ENCODE results near the gene EFR3B. TPM values are rescaled to one million over a fixed set of nuclear protein-coding genes. Genes with fewer than 3 reads are reported as not detected.
A peak's percentile ranks its signal among the peaks of the same experiment; 100 is the strongest.

The EFR3B gene
- total and polyA plus RNA-seq, 3 experiments from 2014 or later: 0.16 to 0.27 (median 0.20) TPM

GRCh38 chr2:25176541-25177181, 134.8 kb downstream of the EFR3B start:
- no peaks in the 10 kb centered on the region for H3K36me3 ChIP-seq (ENCODE audit: insufficient read depth, low read length)
- Mint-ChIP-seq H3K36me3 (no peaks in the 10 kb centered on the region), H3K9me3 (no peaks in the 10 kb centered on the region), H3K4me1 (no peaks in the 10 kb centered on the region), H3K27me3 (peaks cover 20 to 37% of the 10 kb centered on the region in 2 donors), H3K27ac (peak overlapping the region in 1 of 8 donors; percentile 9), H3K4me3 (no peak overlapping the region)
- H3K27me3 ChIP-seq (ENCODE audit: insufficient read depth, low read length, poor library complexity, severe bottlenecking): no peaks in the 10 kb centered on the region
- no peak for DNase-seq
- no peak overlapping the region for H3K27ac ChIP-seq (ENCODE audit: low read depth, low read length)
- ChIA-PET POLR2A (no interaction called here), CTCF (no interaction called here)
- H3K9me3 ChIP-seq (ENCODE audit: low read length): no peaks in the 10 kb centered on the region
- H3K4me3 ChIP-seq (ENCODE audit: low read length): no peak overlapping the region
- no peaks in the 10 kb centered on the region for H3K4me1 ChIP-seq (ENCODE audit: insufficient read depth, low read length)

DNA sequence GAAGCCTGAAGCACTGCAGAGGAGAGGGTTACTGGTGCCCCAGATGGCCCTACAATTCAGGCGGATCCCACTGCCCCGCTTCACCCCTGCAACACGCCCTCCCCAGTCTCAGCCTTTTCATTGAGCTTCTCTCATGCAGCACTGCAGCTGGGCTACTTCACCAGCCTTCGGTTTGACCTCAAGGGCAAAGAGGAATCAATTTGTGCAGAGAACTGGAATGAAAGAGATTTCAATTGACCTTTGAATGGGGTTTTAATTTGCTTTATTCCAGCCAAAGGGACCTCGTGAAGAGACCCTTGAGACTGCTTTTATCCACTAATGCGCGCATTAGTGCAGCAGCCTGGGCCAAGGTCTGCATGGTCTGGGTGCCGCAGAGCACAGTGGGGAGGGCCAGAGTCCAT, 135.3 kb downstream of the EFR3B start:
- Histone ChIP-seq H3K27me3 (ENCODE audit: insufficient read depth, low read length, poor library complexity, severe bottlenecking) (no peaks in the 10 kb centered on the region), H3K36me3 (ENCODE audit: insufficient read depth, low read length) (no peaks in the 10 kb centered on the region), H3K4me3 (ENCODE audit: low read length) (no peak overlapping the region), H3K27ac (ENCODE audit: low read depth, low read length) (no peak overlapping the region), H3K4me1 (ENCODE audit: insufficient read depth, low read length) (no peaks in the 10 kb centered on the region), H3K9me3 (ENCODE audit: low read length) (no peaks in the 10 kb centered on the region)
- peaks cover 18 to 41% of the 10 kb centered on the region in 2 donors for H3K27me3 Mint-ChIP-seq
- H3K4me3 Mint-ChIP-seq: no peak overlapping the region
- POLR2A ChIA-PET: no interaction called here
- CTCF ChIA-PET: no interaction called here
- no peaks in the 10 kb centered on the region for H3K9me3 Mint-ChIP-seq
- no peaks in the 10 kb centered on the region for H3K36me3 Mint-ChIP-seq
- no peak for DNase-seq
- H3K27ac Mint-ChIP-seq: no peak overlapping the region
- no peaks in the 10 kb centered on the region for H3K4me1 Mint-ChIP-seq

DNA sequence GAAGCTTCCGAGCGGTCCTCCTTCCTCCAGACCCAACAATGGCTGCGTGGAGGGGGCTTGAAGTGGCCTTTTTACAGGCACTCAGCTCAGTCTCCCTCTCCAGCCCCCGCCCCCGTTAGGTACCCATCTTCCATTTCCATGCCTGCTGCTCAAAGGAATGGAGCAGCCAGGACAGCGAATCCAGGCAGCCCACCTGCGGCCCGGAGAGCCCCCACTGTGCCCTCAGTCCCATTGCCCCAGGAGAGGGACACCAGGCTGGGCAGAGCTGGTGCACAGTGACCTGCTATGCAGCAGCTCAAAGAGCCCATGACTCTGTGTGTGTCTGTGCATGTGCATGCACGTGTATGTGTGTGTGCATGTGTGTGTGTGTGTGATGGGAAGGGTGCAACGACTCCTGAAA, 137.1 kb downstream of the EFR3B start:
- Histone ChIP-seq H3K4me1 (ENCODE audit: insufficient read depth, low read length) (no peaks in the 10 kb centered on the region), H3K27ac (ENCODE audit: low read depth, low read length) (no peak overlapping the region), H3K27me3 (ENCODE audit: insufficient read depth, low read length, poor library complexity, severe bottlenecking) (no peaks in the 10 kb centered on the region), H3K36me3 (ENCODE audit: insufficient read depth, low read length) (no peaks in the 10 kb centered on the region), H3K9me3 (ENCODE audit: low read length) (no peaks in the 10 kb centered on the region), H3K4me3 (ENCODE audit: low read length) (no peak overlapping the region)
- ChIA-PET CTCF (no interaction called here), POLR2A (no interaction called here)
- Mint-ChIP-seq H3K9me3 (no peaks in the 10 kb centered on the region), H3K4me3 (no peak overlapping the region), H3K27me3 (peaks cover 9 to 31% of the 10 kb centered on the region in 2 donors), H3K4me1 (no peaks in the 10 kb centered on the region), H3K27ac (no peak overlapping the region), H3K36me3 (no peaks in the 10 kb centered on the region)
- no peak for DNase-seq

- CTCF ChIA-PET: no interaction called here
Measured at GRCh38 chr2:25184254-25184653, 142.4 kb downstream of the EFR3B start.

GRCh38 chr2:25187729-25188350, 146.0 kb downstream of the EFR3B start:
- H3K27ac Mint-ChIP-seq: no peak overlapping the region
- ChIA-PET CTCF (no interaction called here), POLR2A (no interaction called here)
- H3K4me1 Mint-ChIP-seq: no peaks in the 10 kb centered on the region
- peaks cover 6 to 11% of the 10 kb centered on the region in 2 donors for H3K27me3 Mint-ChIP-seq
- DNase-seq: no peak
- H3K9me3 Mint-ChIP-seq: no peaks in the 10 kb centered on the region
- Histone ChIP-seq H3K4me3 (ENCODE audit: low read length) (no peak overlapping the region), H3K4me1 (ENCODE audit: insufficient read depth, low read length) (no peaks in the 10 kb centered on the region), H3K27me3 (ENCODE audit: insufficient read depth, low read length, poor library complexity, severe bottlenecking) (no peaks in the 10 kb centered on the region), H3K9me3 (ENCODE audit: low read length) (no peaks in the 10 kb centered on the region), H3K36me3 (ENCODE audit: insufficient read depth, low read length) (no peaks in the 10 kb centered on the region), H3K27ac (ENCODE audit: low read depth, low read length) (no peak overlapping the region)
- H3K36me3 Mint-ChIP-seq: no peaks in the 10 kb centered on the region
- no peak overlapping the region for H3K4me3 Mint-ChIP-seq

More at GRCh38 chr2:25184254-25184653, 142.4 kb downstream of the EFR3B start:
- H3K36me3 Mint-ChIP-seq: no peaks in the 10 kb centered on the region
- Histone ChIP-seq H3K4me3 (ENCODE audit: low read length) (no peak overlapping the region), H3K9me3 (ENCODE audit: low read length) (no peaks in the 10 kb centered on the region), H3K27me3 (ENCODE audit: insufficient read depth, low read length, poor library complexity, severe bottlenecking) (no peaks in the 10 kb centered on the region), H3K4me1 (ENCODE audit: insufficient read depth, low read length) (no peaks in the 10 kb centered on the region), H3K36me3 (ENCODE audit: insufficient read depth, low read length) (no peaks in the 10 kb centered on the region), H3K27ac (ENCODE audit: low read depth, low read length) (no peak overlapping the region)
- no peak for DNase-seq
- H3K4me3 Mint-ChIP-seq: no peak overlapping the region
- POLR2A ChIA-PET: interaction anchor here (0.6 kb wide), 1 partner anchor 12 kb away, joined by 12 read pairs; no protein-coding TSS in a partner anchor
- no peaks in the 10 kb centered on the region for H3K4me1 Mint-ChIP-seq
- H3K27ac Mint-ChIP-seq: peak overlapping the region in 1 of 8 donors; percentile 13
- H3K9me3 Mint-ChIP-seq: no peaks in the 10 kb centered on the region
- H3K27me3 Mint-ChIP-seq: peaks cover 8 to 16% of the 10 kb centered on the region in 2 donors

DNA sequence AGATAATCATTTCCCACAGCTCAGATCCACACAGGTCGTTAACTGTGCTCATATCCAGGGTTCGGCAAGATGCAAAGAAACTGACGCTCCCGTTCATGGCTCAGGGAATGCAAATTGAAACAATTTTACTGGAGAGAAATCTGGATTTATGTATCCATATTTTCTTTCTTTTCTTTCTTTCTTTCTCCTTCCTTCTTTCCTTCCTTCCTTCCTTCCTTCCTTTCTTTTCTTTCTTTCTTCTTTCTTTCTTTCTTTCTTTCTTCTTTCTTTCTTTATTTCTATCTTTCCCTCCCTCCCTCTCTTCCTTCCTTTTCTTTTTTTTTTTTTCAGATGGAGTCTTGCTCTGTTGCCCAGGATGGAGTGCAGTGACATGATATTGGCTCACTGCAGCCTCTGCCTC, 146.5 kb downstream of the EFR3B start:
- POLR2A ChIA-PET: no interaction called here
- H3K4me3 Mint-ChIP-seq: no peak overlapping the region
- H3K4me1 Mint-ChIP-seq: no peaks in the 10 kb centered on the region
- H3K36me3 ChIP-seq (ENCODE audit: insufficient read depth, low read length): no peaks in the 10 kb centered on the region
- peaks cover 6 to 11% of the 10 kb centered on the region in 2 donors for H3K27me3 Mint-ChIP-seq
- no peaks in the 10 kb centered on the region for H3K9me3 Mint-ChIP-seq
- no peaks in the 10 kb centered on the region for H3K4me1 ChIP-seq (ENCODE audit: insufficient read depth, low read length)
- H3K9me3 ChIP-seq (ENCODE audit: low read length): no peaks in the 10 kb centered on the region
- CTCF ChIA-PET: no interaction called here
- H3K36me3 Mint-ChIP-seq: no peaks in the 10 kb centered on the region
- no peak overlapping the region for H3K4me3 ChIP-seq (ENCODE audit: low read length)
- H3K27ac ChIP-seq (ENCODE audit: low read depth, low read length): no peak overlapping the region
- DNase-seq: no peak
- H3K27me3 ChIP-seq (ENCODE audit: insufficient read depth, low read length, poor library complexity, severe bottlenecking): no peaks in the 10 kb centered on the region
- no peak overlapping the region for H3K27ac Mint-ChIP-seq

- CTCF ChIA-PET: no interaction called here
- no peaks in the 10 kb centered on the region for H3K36me3 ChIP-seq (ENCODE audit: insufficient read depth, low read length)
- no peaks in the 10 kb centered on the region for H3K4me1 Mint-ChIP-seq
- no peaks in the 10 kb centered on the region for H3K4me1 ChIP-seq (ENCODE audit: insufficient read depth, low read length)
- H3K9me3 Mint-ChIP-seq: no peaks in the 10 kb centered on the region
- no peak overlapping the region for H3K4me3 Mint-ChIP-seq
- H3K27ac Mint-ChIP-seq: no peak overlapping the region
- H3K27me3 ChIP-seq (ENCODE audit: insufficient read depth, low read length, poor library complexity, severe bottlenecking): no peaks in the 10 kb centered on the region
- H3K27ac ChIP-seq (ENCODE audit: low read depth, low read length): no peak overlapping the region
- no peak overlapping the region for H3K4me3 ChIP-seq (ENCODE audit: low read length)
- DNase-seq: no peak
- POLR2A ChIA-PET: no interaction called here
- no peaks in the 10 kb centered on the region for H3K9me3 ChIP-seq (ENCODE audit: low read length)
- H3K36me3 Mint-ChIP-seq: no peaks in the 10 kb centered on the region
- peaks cover 6 to 7% of the 10 kb centered on the region in 2 donors for H3K27me3 Mint-ChIP-seq
Measured at GRCh38 chr2:25190536-25190935, 148.7 kb downstream of the EFR3B start.

DNA sequence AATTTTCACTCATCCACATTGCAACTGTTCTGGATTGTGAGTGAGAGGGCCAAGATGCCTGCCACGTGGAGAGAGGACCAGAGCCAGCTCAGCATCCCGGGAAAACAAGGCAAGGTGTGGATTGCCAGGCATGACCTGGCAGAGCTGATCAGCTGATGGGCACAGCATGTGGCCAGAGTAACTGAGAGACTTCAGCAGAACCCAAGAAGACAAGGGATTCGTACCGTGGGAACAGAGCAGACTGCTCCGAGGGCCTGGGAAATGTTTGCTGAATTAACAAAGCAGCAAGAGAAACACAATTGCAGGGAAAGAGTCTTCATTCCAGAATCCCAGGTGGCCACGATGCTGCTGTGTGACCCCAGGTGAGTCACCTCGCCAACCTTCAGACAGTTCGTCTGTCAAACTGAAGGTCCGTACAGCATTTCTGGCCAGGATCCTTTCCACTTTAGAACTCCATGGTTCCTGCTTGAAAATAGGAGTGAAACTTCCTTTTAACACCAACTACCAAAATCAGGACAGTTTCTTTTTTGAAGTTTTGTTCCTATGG, 152.8 kb downstream of the EFR3B start:
- Mint-ChIP-seq H3K4me3 (no peak overlapping the region), H3K27me3 (no peaks in the 10 kb centered on the region), H3K9me3 (no peaks in the 10 kb centered on the region), H3K36me3 (no peaks in the 10 kb centered on the region), H3K4me1 (peaks cover 6 to 8% (median 6%) of the 10 kb centered on the region in 3 donors), H3K27ac (no peak overlapping the region)
- Histone ChIP-seq H3K4me1 (ENCODE audit: insufficient read depth, low read length) (no peaks in the 10 kb centered on the region), H3K9me3 (ENCODE audit: low read length) (no peaks in the 10 kb centered on the region), H3K4me3 (ENCODE audit: low read length) (no peak overlapping the region), H3K36me3 (ENCODE audit: insufficient read depth, low read length) (no peaks in the 10 kb centered on the region), H3K27ac (ENCODE audit: low read depth, low read length) (no peak overlapping the region), H3K27me3 (ENCODE audit: insufficient read depth, low read length, poor library complexity, severe bottlenecking) (no peaks in the 10 kb centered on the region)
- DNase-seq: no peak
- ChIA-PET POLR2A (no interaction called here), CTCF (no interaction called here)
